Measurements from ENCODE around the gene UPP2.

The UPP2 gene

DNA sequence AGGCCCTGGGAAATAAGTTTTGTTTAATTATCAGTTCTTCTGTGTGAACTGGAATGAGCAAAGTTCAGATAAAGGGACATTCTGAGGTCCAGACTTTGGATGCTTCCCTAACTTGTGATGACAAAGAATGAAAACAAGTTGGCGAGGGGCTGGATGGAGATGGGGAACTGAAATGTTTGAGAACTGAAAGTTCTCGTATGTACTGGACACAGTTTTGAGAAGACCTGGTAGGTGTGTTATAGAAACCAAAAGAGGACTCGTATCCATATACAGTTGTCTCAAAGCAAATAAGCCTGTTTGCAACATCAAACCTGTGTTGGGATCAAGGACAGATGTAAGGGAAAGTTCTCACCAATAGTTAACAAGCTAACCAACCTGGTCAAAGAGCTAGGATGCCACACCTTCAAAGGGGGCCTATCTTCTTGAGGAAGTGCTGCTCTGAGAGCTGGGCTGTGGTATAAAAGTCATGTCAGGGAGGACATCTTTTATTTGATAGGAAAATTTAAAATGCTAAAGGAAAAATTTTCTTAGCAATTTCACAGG lies at the start of gene UPP2:
UPP2 (plus strand) TSS at position 493 of the 543 bp plus-strand sequence. CDS start 188 bp downstream, outside the sequence.
- no peak for DNase-seq

DNA sequence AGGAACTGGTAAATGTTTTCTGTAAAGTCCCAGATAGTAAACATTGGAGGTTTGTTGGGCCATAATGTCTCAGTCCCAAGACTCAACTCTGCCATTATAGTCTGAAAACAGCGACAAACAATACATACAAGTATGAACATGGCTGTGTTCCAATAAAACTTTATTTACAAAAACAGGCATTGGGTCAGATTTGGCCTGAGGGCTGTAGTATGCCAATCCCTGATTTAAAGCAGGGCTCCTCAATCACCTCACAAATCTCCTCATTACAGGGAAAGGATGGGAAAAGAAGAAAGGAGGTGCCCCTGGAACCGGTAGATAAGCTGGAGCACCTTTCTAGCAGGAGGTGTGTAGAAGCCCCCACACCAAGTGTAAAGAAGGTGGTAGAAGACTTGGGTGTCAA lies 48.9 kb upstream of the UPP2 start:
- no peak for DNase-seq

DNA sequence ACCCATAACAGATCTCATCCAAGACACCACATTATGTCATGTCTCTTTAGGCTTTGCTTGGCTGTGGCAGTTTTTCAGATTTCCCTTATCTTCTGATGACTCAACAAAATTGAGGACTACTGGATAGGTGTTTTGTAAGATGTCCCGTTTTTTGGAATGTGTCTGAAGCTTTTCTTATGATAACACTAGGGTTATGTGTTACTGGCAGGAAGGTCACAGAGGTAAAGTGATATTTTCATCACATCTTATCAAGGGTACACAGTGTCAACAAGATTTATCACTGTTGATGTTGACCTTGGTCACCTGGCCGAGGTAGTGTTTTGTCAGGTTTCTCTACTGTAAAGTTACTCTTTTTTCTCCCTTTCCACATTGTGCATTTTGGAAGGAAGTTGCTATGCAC lies 44.8 kb upstream of the UPP2 start:
- no peak for DNase-seq

DNA sequence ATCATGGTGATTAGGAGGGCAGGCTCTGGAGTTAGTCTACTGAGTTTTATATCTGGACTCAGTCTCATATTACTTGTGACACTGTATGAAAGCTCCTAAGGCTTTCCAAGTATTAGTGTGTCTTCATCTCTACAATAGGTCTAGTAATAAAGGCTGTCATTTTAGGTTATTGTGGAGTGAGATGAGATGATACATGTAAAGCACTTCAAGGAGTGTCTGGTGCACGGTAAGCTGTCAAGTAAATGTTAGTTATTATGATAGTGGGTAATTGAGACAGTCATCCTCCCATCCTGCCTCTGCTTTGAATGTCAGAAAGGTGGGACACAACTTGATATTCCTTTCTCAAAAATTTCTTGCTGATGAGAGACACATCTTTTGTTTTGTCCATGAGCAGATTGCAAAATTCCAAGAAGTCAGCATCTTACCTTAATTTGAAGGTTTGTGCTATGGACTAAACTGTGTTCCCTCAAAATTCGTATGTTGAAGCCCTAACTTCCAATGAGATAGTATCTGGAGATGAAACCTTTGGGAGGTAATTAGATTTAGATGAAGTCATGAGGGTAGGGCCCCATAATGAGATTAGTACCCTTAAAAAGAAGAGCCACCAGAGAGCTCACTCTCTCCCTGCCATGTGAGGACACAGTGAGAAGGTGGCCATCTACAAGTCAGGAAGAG lies 41.4 kb upstream of the UPP2 start:
- DNase-seq, result no peak

DNA sequence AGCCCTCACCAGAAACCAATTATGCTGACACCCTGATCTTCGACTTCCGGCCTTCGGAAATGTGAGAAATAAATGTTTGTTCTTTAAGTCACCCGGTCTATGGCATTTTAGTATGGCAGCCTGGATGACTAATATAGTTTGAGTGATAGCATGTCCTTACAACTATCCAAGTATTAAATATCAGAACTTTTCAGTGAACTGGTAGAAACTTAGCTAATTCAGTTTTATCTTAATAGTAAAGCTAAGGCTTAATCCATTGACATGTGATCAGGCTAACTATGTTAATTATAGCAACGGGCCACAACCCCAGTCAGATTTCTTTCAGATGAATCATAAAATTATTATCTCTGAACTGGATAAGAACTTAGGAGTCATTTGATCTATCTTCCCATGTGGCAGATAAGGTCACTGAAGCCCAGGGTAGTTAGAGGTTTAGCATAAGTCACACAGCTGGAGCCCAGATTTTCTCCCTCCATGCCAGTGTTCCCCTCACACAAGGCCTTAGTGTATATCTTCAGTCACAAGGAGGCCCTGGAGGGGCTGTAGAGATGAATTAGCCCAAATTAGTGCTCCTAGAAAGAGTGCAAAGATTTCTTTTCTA lies 40.7 kb upstream of the UPP2 start:
- no peak for DNase-seq

DNA sequence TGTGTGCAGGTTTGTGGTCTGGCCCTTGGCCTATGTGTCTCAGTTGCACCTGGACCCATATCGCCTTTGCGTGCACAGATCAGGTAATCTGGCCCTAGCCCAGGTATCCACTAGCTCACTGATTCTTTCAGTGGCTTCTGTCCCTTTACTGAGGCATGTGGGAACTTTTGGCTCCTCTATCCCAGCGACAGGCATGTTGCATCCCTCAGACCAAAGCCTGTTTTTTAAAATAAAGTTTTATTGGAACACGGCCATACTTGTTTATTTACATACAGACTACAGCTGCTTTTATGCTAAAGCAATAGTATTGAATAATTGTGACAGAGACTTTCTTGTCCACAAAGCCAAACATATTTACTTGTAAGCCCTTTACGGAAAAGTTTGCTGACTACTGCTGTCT lies 39.9 kb upstream of the UPP2 start:
- DNase-seq, result no peak

DNA sequence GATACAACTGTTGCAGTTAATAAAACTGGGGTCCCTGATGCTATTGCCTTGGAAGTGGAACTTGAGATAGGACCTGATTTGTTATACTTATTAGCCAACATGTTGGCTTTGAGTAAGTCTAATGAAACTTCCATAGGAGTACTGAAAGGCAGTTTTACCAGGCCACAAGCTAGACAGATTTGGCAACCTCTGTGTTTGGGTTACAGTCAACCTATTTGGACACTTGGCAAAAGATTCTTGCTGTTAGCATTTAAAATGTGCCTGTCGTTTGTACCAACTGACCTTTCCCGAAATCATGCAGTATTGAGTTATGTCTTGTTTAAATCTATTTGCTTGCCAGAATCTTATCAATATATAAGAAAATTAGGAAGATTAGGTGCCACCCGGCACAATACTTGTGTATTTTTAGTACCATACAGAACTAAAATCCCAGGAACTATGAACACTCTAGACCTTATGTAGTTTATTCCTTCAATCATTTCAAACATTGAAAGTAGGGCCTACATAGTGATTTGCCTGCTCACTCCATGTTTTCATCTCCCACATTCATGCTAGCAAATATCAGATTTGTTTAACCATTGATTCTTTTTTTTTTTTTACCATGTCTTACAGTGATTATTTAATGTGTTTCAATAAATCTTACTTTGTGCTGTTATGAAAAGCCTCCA lies 35.5 kb upstream of the UPP2 start:
- no peak for DNase-seq

DNA sequence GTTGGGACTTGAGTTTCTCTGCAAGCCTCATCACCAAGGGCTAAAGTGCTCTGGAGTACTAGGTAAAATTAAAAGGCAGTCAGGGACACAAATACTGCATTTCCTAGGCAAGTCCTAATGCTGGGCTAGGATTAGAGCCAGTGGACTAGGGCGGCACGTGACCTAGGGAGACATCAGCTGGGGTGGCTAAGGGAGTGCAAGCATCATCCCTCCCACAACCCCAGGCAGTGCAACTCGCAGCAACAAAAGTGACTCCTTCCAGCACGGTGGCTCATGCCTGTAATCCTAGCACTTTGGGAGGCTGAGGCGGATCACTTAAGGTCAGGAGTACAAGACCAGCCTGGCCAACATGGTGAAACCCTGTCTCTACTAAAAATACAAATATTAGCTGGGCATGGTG lies 30.7 kb upstream of the UPP2 start:
- no peak for DNase-seq

DNA sequence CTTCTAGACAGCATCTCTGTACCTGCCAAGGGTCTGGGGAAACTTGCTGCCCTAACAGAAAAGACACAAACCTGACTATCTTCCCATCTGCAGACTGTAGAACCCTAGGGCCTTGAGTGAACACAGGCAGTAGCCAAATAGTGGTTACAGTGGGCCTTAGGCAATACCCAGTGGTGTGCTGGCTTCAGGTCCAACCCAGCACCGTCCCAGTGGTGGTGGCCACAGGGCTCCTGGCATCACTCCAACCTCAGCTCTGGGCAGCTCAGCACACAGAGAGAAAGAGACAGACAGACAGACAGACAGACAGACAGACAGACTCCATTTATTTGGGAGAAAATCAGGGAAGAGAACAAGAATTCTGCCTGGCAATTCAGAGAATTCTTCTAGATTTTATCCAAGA lies 29.3 kb upstream of the UPP2 start:
- no peak for DNase-seq

DNA sequence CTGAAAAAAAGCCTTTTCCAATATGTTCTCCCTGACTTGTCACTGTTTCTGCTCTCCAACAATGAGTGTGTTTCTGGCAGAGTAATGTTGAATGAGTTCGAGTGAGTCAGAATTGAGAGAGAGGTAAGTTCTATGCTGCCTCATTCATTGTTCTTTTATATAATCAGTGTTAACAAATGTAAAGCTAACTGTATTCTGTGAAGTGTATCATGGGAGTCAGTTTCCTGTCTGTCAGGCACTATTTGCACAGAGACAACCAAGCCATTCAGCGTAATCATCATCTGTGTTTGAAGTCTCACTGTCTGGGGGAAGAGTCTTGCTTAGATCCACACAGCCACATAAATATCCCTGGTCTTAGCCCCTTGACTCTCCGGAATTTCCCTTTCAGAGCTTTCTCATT lies 22.0 kb upstream of the UPP2 start:
- no peak for DNase-seq

DNA sequence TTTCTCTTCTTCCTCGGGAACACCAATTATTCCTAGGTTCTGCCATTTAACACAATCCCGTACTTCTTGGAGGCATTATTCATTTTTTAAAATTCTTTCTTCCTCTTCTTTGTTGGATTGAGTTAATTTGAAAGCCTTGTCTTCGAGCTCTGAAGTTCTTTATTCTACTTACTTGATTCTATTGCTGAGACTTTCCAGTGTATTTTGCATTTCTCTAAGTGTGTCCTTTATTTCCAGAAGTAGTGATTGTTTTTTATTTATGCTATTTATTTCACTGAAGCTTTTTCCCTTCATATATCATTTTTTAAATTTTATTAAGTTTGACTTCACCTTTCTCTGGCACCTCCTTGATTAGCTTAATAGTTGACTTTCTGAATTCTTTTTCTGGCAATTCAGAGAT lies 13.6 kb upstream of the UPP2 start:
- no peak for DNase-seq

DNA sequence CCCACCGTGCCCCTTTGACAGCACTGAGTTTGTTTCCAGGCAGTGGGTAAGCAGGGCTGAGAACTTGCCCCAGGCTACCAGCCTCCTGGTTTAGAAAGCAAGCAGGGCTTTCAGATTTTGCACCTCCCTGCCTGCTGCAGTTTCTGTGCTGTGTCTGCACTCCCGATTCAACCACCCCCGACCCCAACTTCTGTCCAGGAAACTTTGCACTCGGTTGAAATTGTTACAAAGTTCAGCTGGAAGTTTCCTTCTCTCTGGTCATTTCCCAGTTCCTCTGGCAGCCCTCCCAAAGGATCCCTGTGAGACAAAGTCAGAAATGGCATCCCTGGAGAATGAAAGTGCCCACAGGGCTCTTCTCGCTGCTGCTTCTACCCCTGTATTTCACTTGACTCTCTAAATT lies 12.4 kb upstream of the UPP2 start:
- DNase-seq, result no peak

DNA sequence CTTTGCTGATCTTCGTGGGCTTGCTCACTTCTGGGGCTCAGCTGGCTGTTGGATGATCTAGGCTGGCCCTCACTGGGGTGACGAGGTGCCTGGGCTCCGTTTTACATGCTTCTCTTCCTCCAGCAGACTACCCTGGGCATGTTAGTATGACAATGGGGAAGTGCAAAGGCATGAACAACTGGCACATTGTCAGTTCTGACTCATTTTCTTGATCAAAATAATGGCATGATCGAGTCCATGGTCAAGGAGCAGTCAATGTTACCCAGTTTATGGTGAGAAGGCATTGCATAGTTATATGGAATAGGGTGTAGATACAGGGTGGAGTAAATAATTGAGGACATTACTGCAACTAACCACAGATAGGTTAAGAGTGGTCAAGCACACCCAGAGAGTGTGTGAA lies 10.0 kb upstream of the UPP2 start:
- no peak for DNase-seq

DNA sequence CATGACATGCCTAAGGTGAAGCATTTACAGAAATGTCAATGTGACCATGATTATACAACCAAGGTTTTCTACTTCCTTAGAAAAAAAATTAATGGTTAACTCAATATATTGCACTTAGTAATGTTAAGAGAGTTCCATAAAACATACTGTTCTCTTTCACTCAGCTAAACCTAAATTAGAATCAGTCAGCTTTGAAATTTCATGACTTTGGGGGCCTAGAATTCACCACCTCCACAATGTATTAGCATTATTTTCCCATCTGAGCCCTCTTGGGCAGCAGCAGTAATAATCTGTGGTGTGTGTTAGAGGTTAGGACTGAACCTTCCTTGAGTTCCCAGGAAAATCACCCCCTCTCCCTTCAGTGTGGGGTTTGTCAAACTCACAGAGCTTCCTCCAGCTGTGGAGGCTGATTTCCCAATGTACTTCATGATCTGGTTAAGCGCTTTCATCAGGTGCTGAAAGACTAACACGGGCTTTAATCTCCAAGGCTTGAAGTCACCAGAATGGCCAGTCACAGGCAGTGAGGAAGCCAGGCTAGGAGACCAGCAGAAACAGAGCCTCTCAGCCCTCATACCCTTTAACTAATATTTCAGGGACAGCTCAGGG lies 7.1 kb upstream of the UPP2 start:
- DNase-seq, result no peak

DNA sequence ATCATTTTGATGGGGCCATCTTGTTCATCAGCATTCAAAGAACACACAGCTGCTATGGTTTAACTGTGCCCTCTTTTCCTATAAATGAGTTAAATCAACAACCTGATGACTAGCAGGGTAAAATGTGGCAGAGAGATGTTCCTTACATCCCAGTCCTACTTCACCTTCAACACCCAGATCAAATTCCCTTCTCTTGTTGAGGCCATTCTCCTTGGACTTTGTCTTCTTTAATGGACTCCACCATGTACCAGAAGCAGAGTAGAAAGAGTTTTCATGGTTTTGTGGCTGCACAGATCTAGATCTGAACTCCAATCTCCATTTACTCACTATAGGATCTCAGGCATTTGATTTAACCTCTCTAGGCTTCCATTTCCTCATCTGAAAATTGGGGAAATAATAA lies 6.4 kb upstream of the UPP2 start:
- DNase-seq, result no peak

DNA sequence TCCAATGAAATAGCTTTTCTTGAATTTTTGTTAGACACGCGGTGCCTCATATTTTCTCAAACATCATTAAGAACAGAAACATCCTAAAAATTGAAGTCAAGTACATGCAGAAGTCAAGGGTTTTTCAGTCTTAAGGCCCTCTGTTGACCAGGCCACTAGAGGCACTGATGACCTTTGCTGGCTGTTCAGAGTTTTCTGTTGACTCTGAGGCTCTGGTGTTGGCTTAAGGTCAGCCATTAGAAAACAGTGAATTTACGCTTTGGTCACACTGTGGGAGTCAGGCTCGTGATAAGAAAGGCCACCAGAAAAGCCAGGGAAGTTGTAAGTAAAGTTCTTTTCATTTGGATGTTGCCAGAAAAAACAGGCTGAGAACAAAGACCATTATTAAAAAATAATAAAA lies 5.8 kb upstream of the UPP2 start:
- no peak for DNase-seq

DNA sequence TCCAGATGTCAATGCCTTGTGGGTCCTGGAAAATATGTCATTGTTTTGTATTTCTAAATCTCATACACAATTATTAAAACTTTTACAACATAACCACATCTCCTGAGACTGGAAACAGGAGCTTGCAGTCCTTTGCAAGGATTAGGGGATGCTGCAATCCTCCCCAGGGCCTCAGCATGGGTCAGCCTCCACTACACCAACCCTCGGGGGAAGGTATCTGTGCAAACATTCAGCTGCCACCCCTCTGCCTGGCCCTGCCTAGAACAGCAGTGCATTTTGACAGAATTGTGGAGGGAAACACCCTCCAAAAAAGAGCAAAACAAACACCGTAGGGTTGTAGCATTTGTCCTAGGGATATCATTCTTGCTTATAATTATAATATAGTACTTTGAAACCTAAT lies 4.2 kb upstream of the UPP2 start:
- DNase-seq, result no peak

DNA sequence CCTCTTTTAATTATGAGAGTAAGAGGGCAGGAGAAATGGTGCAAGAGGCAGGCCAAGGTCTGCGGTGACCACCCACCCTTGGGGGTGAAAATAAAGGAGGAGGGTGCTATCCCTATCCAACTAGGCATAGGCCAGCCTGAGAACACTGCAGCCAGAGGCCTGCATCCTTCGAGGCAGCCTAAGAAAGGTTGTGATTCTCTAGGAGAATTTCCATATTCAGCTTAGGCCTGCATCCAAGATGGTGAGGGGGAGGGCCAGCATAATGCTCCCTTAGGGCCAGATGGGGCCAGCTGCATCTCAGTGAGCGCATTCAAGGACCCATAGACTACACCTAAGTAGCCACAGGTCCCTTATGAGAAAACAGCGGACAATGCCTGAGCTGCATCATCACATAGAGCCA lies 3.5 kb upstream of the UPP2 start:
- DNase-seq, result no peak

DNA sequence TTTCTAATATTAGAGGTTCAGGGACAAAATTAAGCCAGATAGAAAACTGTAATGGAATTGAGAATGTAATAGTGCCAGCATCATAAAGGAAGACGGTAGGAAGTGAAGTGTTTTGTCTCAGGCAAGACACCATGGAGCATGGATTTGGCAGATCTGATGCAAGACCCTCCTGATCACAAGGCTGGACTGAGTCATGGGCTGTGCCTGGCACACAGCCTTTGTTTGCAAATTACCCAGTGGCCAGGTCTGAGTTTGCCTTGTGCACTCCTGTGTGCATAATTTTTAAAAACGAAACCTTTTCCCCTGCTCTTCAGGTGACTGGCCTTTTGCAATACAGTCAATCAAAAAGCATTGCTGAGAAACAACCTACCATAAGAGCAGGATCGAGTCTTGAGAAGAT lies 2.0 kb upstream of the UPP2 start:
- no peak for DNase-seq

DNA sequence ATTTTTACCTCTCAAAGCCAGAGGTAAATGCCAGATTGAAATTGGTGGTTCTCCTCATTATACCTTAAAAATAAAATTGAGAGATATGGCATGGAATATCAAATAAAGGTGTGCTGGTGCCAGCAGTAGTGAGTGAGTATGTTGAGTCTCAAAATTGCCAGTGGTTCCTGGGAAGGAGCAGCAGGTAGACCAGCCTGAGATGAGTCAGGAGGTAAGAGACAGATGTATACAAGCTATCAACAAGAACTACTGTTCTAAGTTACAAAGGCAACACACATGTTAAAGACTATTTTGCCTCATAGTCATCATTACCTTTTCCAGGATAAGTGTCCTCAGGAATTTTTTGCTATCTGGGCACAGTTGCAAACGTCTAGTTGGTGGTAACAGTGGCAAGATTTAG lies 1.3 kb upstream of the UPP2 start:
- DNase-seq, result no peak

DNA sequence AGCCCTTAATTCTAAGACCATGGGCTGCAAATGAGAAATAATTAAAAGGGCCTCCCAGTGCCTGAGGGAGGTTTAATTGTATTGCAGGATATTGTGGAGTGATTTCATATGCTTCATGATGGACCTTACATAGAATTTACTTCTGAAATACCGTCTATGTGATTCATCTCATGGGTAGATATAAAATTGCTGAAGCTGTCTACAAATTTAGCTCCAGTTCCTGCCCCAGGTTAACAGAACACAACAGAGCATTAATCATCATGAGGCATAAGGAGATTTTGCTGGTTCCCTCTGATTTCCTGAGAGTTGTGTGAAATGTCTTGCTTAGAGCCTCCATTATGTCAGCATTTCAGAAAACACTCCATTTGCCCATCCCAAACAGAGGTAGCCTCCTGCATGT lies 770 bp downstream of the UPP2 start:
- no peak for DNase-seq

DNA sequence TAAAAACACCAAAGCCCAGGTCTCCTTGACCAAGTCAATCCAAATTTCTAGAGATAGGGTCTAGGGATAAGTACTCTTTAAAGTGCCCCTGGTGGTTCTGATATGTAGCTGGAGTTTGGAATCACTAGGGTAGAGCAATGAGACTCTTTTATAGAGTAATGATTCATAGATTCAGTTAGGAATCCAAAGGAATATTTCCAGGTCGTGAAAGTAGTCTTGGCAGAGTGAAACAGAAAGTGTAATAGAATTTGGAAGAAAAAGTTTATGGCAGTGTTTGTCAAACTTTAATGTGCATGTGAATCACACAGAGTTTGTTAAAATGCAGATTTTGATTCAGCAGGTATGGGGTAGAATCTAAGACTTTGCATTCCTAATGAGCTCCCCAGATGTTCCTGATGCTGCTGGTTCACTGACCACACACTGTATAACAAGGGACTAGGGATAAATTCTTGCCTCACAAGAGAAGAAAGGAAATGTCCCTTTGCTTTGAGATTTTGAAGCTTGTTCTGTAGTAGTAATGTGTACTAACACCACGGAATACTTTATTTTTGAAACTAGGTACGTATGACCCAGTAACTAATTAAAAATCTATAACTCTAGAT lies 1.8 kb downstream of the UPP2 start:
- DNase-seq, result no peak

DNA sequence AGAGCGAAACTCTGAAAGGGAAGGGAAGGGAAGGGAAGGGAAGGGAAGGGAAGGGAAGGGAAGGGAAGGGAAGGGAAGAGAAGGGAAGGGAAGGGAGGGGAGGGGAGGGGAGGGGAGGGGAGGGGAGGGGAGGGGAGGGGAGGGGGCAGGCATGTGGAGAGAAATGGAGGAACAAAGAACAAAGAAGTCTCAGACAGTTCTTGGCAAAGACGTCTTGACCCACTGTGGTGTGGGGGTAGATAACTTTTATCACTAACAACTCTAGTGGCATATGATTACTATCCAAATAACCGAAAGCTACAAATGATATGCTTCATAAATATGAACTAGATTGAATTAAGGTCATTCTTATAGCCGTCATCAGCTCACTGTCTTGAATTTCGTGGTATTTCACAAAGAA lies 3.2 kb downstream of the UPP2 start:
- DNase-seq, result no peak

DNA sequence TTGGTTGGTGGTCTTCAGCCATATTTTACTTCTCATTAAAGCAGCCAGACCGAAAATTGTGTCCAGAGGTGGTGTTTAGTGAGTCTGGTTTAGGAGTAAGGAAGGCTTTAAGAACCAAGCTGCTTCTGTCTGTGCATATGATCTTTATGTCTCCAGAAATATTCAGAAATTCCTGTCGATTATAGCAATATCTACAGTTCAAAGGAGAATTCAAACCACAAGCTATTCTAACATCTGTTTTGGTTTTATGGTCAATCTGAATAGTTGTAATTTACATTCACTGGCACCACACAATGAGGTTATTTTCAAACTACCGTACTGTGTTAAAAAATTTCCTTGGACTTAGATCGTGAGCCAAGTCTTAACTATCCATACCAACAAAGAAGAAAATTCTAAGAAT lies 11.3 kb downstream of the UPP2 start:
- no peak for DNase-seq

All from CD4-positive, alpha-beta T cell treated with Interferon alpha-2 for 1 hour (primary cell).